IMR-90 (cell line): ENCODE data around the gene KRTAP10-5. TPM values are rescaled to one million over a fixed set of nuclear protein-coding genes. Genes with fewer than 3 reads are reported as not detected.

Experiments used
- ATAC-seq: fragments of 200-7000 bp; cut with Tn5 transposase; 2 replicates; pipeline ENCODE4 v1.9.1; 2020; ENCODE audit warnings: low read depth, mild to moderate bottlenecking, moderate library complexity
- BruUV-seq: library from RNA; stranded (reverse); fragments of 400-500 nt; replicated peaks from 2 replicates; lab custom pipeline; 2021; lab: Mats Ljungman, UMichigan
- CTCF ChIA-PET: fragments of 300-600 bp; formaldehyde crosslinking; extraction: SDS; loops from one replicate; lab custom pipeline; 2021; ENCODE audit warnings: antibody characterized with exemption; lab: Yijun Ruan, JAX
- POLR2A ChIA-PET: fragments of 300-600 bp; sonication (Branson Sonifier 250); formaldehyde crosslinking; loops from one replicate; lab custom pipeline; 2022; ENCODE audit warnings: antibody characterized with exemption; ENCODE audit not compliant: unreplicated experiment; lab: Charles Lee
- DNase-seq: peaks from one replicate; pipeline ENCODE4 v3.0.0; 2013
- H2AFZ ChIP-seq: replicated peaks from 2 replicates; pipeline ENCODE3; 2013; ENCODE audit warnings: low read length, mild to moderate bottlenecking; ENCODE audit not compliant: poor library complexity
- H2AK5ac ChIP-seq: 2 replicates; pipeline ENCODE4 v1.6.1; 2013; ENCODE audit warnings: low read depth, low read length, inconsistent platforms
- H2AK9ac ChIP-seq: replicated peaks from 2 replicates; pipeline ENCODE3; 2013; ENCODE audit warnings: mild to moderate bottlenecking, low read depth, low read length, moderate library complexity; ENCODE audit not compliant: poor library complexity
- H2BK120ac ChIP-seq: 2 replicates; pipeline ENCODE4 v1.6.1; 2013; ENCODE audit warnings: low read depth, low read length, inconsistent platforms
- H2BK15ac ChIP-seq: 3 replicates; pipeline ENCODE4 v1.6.1; 2013; ENCODE audit warnings: low read depth, low read length, inconsistent platforms
- H2BK20ac ChIP-seq: 2 replicates; pipeline ENCODE4 v1.6.1; 2013; ENCODE audit warnings: low read depth, mild to moderate bottlenecking, inconsistent platforms, low read length, moderate library complexity
- H2BK5ac ChIP-seq: 2 replicates; pipeline ENCODE4 v1.6.1; 2013; ENCODE audit warnings: mild to moderate bottlenecking, low read depth, low read length, inconsistent platforms; ENCODE audit not compliant: poor library complexity, severe bottlenecking
- H3K14ac ChIP-seq: replicated peaks from 2 replicates; pipeline ENCODE4 v1.6.1; 2013; ENCODE audit warnings: low read depth, low read length, inconsistent platforms
- H3K18ac ChIP-seq: 2 replicates; pipeline ENCODE4 v1.6.1; 2013; ENCODE audit warnings: low read depth, low read length, control low read depth
- H3K23ac ChIP-seq: 2 replicates; pipeline ENCODE4 v1.6.1; 2013; ENCODE audit warnings: low read depth, low read length, inconsistent platforms
- H3K27ac ChIP-seq: 2 replicates; pipeline ENCODE4 v1.5.1; 2013; ENCODE audit warnings: mild to moderate bottlenecking, control low read depth, low read length; ENCODE audit not compliant: insufficient read depth
- H3K27me3 ChIP-seq: 2 replicates; pipeline ENCODE4 v1.6.1; 2013; ENCODE audit warnings: low read length; ENCODE audit not compliant: control insufficient read depth, insufficient read depth
- H3K36me3 ChIP-seq: 2 replicates; pipeline ENCODE4 v1.6.1; 2013; ENCODE audit warnings: low read length, mixed read lengths; ENCODE audit not compliant: control insufficient read depth, insufficient read depth
- H3K4ac ChIP-seq: 2 replicates; pipeline ENCODE4 v1.6.1; 2013; ENCODE audit warnings: low read depth, low read length, inconsistent platforms
- H3K4me1 ChIP-seq: 2 replicates; pipeline ENCODE4 v1.6.1; 2013; ENCODE audit warnings: low read length, mixed read lengths; ENCODE audit not compliant: control insufficient read depth, insufficient read depth
- H3K4me2 ChIP-seq: 2 replicates; pipeline ENCODE4 v1.6.1; 2013; ENCODE audit warnings: low read depth, mild to moderate bottlenecking, control low read depth, low read length, moderate library complexity
- H3K4me3 ChIP-seq: 2 replicates; pipeline ENCODE4 v1.5.1; 2013; ENCODE audit warnings: low read depth, mild to moderate bottlenecking, control low read depth, low read length, moderate library complexity; ENCODE audit not compliant: insufficient read depth
- H3K56ac ChIP-seq: 2 replicates; pipeline ENCODE4 v1.6.1; 2013; ENCODE audit warnings: low read length, inconsistent platforms; ENCODE audit not compliant: insufficient read depth; ENCODE audit errors: extremely low read depth
- H3K79me1 ChIP-seq, 2 experiments: 2 replicates each; pipeline ENCODE4 v1.6.1; 2013; ENCODE audit warnings: low read length in 2 of 2, inconsistent platforms in 1 of 2, low read depth in 1 of 2
- H3K9ac ChIP-seq: 2 replicates; pipeline ENCODE4 v1.6.1; 2013; ENCODE audit warnings: low read depth, low read length, control low read depth
- H3K9me1 ChIP-seq: 2 replicates; pipeline ENCODE4 v1.6.1; 2013; ENCODE audit warnings: low read length, inconsistent platforms; ENCODE audit not compliant: insufficient read depth
- H3K9me3 ChIP-seq: 2 replicates; pipeline ENCODE4 v1.6.1; 2013; ENCODE audit warnings: low read length; ENCODE audit not compliant: control insufficient read depth, insufficient read depth
- H4K20me1 ChIP-seq: 2 replicates; pipeline ENCODE4 v1.6.1; 2013; ENCODE audit warnings: low read length, inconsistent platforms; ENCODE audit not compliant: insufficient read depth
- H4K5ac ChIP-seq: 2 replicates; pipeline ENCODE4 v1.6.1; 2013; ENCODE audit warnings: mild to moderate bottlenecking, low read depth, low read length, control low read depth
- H4K8ac ChIP-seq, 2 experiments: 2 replicates each; pipeline ENCODE4 v1.6.1; 2013; ENCODE audit warnings: low read depth in 2 of 2, low read length in 2 of 2, control low read depth in 1 of 2, inconsistent platforms in 1 of 2
- H4K91ac ChIP-seq: 2 replicates; pipeline ENCODE4 v1.6.1; 2013; ENCODE audit warnings: low read depth, low read length, inconsistent platforms; ENCODE audit not compliant: insufficient read depth
- ELK1 ChIP-seq: fragments of 150-350 bp; IDR thresholded peaks from 2 replicates; pipeline ENCODE4 v1.6.1; 2016; ENCODE audit warnings: low read depth, mild to moderate bottlenecking, low read length, moderate library complexity, borderline replicate concordance
- POLR2A ChIP-seq: IDR thresholded peaks from 2 replicates; pipeline ENCODE4 v1.6.1; 2012; ENCODE audit warnings: mild to moderate bottlenecking, low read depth, low read length
- RFX5 ChIP-seq: IDR thresholded peaks from 2 replicates; pipeline ENCODE4 v1.8.0; 2012; ENCODE audit warnings: low read depth, mild to moderate bottlenecking, low read length, moderate library complexity
- WGBS, 2 experiments: methylation state at CpG; one replicate each; pipeline versions ENCODE4 v1.1.5 to v1.1.7; 2013; ENCODE audit warnings: missing lambda C conversion rate in 2 of 2; ENCODE audit not compliant: insufficient read length in 1 of 2; ENCODE audit errors: extremely low coverage in 2 of 2; 5-methylcytosine and 5-hydroxymethylcytosine counted together
- dilution Hi-C: fragments of 300-500 bp; cut with HindIII; formaldehyde crosslinking; loops from one replicate; pipeline ENCODE4 v1.14.3; 2018; ENCODE audit warnings: low sequenced_read_pairs; ENCODE audit not compliant: unreplicated experiment
- in situ Hi-C: fragments of 300-500 bp; cut with MboI; formaldehyde crosslinking; loops from 3 replicates; pipeline ENCODE4 v1.14.3; 2019; ENCODE audit warnings: low sequenced_read_pairs, inconsistent platforms, mixed read lengths
- intact Hi-C: fragments of 100-400 bp; cut with micrococcal nuclease; formaldehyde crosslinking; loops from 2 replicates; pipeline ENCODE4 v1.10.0; 2022
- polyA plus RNA-seq, 3 experiments: library from polyadenylated mRNA; depleted of rRNA; stranded (reverse); fragments of >200 nt; gene quantifications; 2 replicates each; pipeline ENCODE4 v1.2.3, GENCODE V29; 2012; ENCODE audit warnings: low replicate concordance in 1 of 3
- total RNA-seq: library from RNA; depleted of rRNA; stranded (reverse); fragments of >200 nt; gene quantifications from 2 replicates; pipeline ENCODE4 v1.2.3, GENCODE V29; 2012

KRTAP10-5 gene
- total and polyA plus RNA-seq, 2 of the 4 experiments (the other 2 are of a cell fraction): not detected

GRCh38 chr21:44583089-44583799 lies 2.8 kb upstream of the KRTAP10-5 start:
- no peaks in the 10 kb centered on the region for H3K79me1 ChIP-seq
- no peak overlapping the region for H3K14ac ChIP-seq
- POLR2A ChIA-PET: no interaction called here
- no peak overlapping the region for H2BK120ac ChIP-seq
- in situ Hi-C loops (no loop called here), intact Hi-C loops (no loop called here), dilution Hi-C loops (no loop called here)
- H4K20me1 ChIP-seq: no peaks in the 10 kb centered on the region
- H3K4ac ChIP-seq: no peak overlapping the region
- no peak overlapping the region for H2AK9ac ChIP-seq
- no peak overlapping the region for H3K23ac ChIP-seq
- H3K4me2 ChIP-seq: no peak overlapping the region
- no peak for ATAC-seq
- H2BK5ac ChIP-seq: no peak overlapping the region
- H3K27me3 ChIP-seq: peaks cover 3% of the 10 kb centered on the region; the same call in 1 of the 2 replicates
- H2AFZ ChIP-seq: no peak overlapping the region
- H4K91ac ChIP-seq: no peak overlapping the region
- CTCF ChIA-PET: no interaction called here
- TF ChIP-seq POLR2A (no peak), ELK1 (no peak), RFX5 (no peak)
- peaks cover 8% of the 10 kb centered on the region for H3K9me3 ChIP-seq
- WGBS, 2 experiments: 9% methylated on average over 4 of the region's 11 CpGs; no CpG with 5 or more reads in 1 of the 2 experiments
- no peak overlapping the region for H3K27ac ChIP-seq
- H3K36me3 ChIP-seq: no peaks in the 10 kb centered on the region
- H2BK20ac ChIP-seq: no peak overlapping the region
- H4K5ac ChIP-seq: no peak overlapping the region
- no peak overlapping the region for H2BK15ac ChIP-seq
- BruUV-seq: no TSS peak
- H4K8ac ChIP-seq: no peak overlapping the region
- H3K4me1 ChIP-seq: no peaks in the 10 kb centered on the region
- H3K56ac ChIP-seq: no peak overlapping the region
- DNase-seq: no peak
- H3K18ac ChIP-seq: no peak overlapping the region
- H3K9me1 ChIP-seq: no peaks in the 10 kb centered on the region
- H2AK5ac ChIP-seq: no peak overlapping the region
- H3K9ac ChIP-seq: no peak overlapping the region
- no peak overlapping the region for H3K4me3 ChIP-seq
